ENCODE measurements around the gene BCAR1.

DNA sequence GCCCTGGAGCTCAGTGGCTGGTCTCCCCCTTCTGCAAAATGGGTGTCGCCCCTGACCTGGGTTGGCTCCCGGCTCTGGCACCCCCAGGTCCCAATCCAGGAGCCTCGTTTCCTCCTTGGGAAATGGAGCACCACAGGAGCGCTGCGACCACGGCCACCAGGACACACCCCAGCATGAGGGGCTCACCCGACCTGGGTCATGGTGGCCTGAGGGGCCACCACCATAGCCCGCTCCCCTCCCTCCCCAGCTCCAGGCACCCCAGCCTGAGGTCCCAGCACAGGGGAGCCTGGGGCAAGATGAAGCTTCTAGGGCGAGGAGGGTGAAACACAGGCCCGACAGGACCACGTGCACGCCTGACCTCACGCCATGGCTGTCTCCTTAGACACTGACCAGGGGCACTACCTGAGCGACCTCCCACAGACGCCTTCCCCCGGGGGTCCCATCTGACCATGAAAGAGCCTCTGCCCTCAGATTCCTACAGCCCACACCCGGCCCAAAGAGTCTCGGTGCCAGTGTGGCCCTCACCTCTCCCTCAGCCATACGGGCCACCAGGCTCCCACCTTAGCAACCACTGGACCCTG lies 11.8 kb downstream of the BCAR1 start:
- TF ChIP-seq, protein P1, sequence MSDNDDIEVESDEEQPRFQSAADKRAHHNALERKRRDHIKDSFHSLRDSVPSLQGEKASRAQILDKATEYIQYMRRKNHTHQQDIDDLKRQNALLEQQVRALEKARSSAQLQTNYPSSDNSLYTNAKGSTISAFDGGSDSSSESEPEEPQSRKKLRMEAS (IDR thresholded peaks at IDR 0.05; ENCODE audit: low read depth, low read length): no peak
- TF ChIP-seq, protein P2, sequence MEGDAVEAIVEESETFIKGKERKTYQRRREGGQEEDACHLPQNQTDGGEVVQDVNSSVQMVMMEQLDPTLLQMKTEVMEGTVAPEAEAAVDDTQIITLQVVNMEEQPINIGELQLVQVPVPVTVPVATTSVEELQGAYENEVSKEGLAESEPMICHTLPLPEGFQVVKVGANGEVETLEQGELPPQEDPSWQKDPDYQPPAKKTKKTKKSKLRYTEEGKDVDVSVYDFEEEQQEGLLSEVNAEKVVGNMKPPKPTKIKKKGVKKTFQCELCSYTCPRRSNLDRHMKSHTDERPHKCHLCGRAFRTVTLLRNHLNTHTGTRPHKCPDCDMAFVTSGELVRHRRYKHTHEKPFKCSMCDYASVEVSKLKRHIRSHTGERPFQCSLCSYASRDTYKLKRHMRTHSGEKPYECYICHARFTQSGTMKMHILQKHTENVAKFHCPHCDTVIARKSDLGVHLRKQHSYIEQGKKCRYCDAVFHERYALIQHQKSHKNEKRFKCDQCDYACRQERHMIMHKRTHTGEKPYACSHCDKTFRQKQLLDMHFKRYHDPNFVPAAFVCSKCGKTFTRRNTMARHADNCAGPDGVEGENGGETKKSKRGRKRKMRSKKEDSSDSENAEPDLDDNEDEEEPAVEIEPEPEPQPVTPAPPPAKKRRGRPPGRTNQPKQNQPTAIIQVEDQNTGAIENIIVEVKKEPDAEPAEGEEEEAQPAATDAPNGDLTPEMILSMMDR (IDR thresholded peaks at IDR 0.05; ENCODE audit: low read depth, low read length): no peak
